Kidney (tissue), 14 donors: Measurements from ENCODE around the gene GALNT9. TPM values are rescaled to one million over a fixed set of nuclear protein-coding genes. Genes with fewer than 3 reads are reported as not detected.
A peak's percentile ranks its signal among the peaks of the same experiment; 100 is the strongest.

Experiments
- DNase-seq, 5 donors: peaks; one replicate each; pipeline ENCODE4 v3.0.0-alpha.2; 2013 to 2020
- FAIRE-seq: peaks from 2 replicates; lab custom pipeline; 2012; peaks lifted over from hg19 to GRCh38; lab: Jason Lieb, UNC
- H3K27ac ChIP-seq, 2 donors: one replicate each; pipeline ENCODE4 v1.7.0; 2013; ENCODE audit warnings: low read depth in 2 of 2, low read length in 2 of 2, inconsistent platforms in 1 of 2
- H3K27me3 ChIP-seq: one replicate; pipeline ENCODE4 v1.7.1; 2013; ENCODE audit warnings: low read length, inconsistent platforms; ENCODE audit not compliant: control insufficient read depth, insufficient read depth
- H3K36me3 ChIP-seq, 3 donors: one replicate each; pipeline versions ENCODE4 v1.7.0 to v1.7.1; 2013; ENCODE audit warnings: low read length in 3 of 3, control low read depth in 1 of 3, inconsistent platforms in 1 of 3; ENCODE audit not compliant: insufficient read depth in 3 of 3, control insufficient read depth in 2 of 3
- H3K4me1 ChIP-seq, 3 donors: one replicate each; pipeline versions ENCODE4 v1.7.0 to v1.7.1; 2013; ENCODE audit warnings: low read length in 3 of 3, inconsistent platforms in 1 of 3, low read depth in 1 of 3; ENCODE audit not compliant: control insufficient read depth in 2 of 3, insufficient read depth in 2 of 3
- H3K4me3 ChIP-seq, 3 donors: one replicate each; pipeline versions ENCODE4 v1.7.0 to v1.8.1; 2013; ENCODE audit warnings: low read length in 3 of 3, control low read depth in 1 of 3, inconsistent platforms in 1 of 3
- H3K9ac ChIP-seq, 3 donors: one replicate each; pipeline versions ENCODE4 v1.7.0 to v1.7.1; 2013; ENCODE audit warnings: low read length in 3 of 3, control low read depth in 1 of 3, inconsistent platforms in 1 of 3
- H3K9me3 ChIP-seq, 3 donors: one replicate each; pipeline versions ENCODE4 v1.7.0 to v1.7.1; 2013; ENCODE audit warnings: low read length in 3 of 3, control low read depth in 1 of 3, inconsistent platforms in 1 of 3; ENCODE audit not compliant: control insufficient read depth in 2 of 3, insufficient read depth in 1 of 3
- CTCF ChIP-seq: IDR thresholded peaks from 3 replicates; pipeline ENCODE4 v1.5.1; 2012; ENCODE audit warnings: mild to moderate bottlenecking, moderate library complexity, borderline replicate concordance; ENCODE audit not compliant: insufficient read depth; ENCODE audit errors: extremely low read depth
- intact Hi-C: fragments of 100-400 bp; cut with DNase I; formaldehyde crosslinking; loops from one replicate; pipeline ENCODE4 v1.11.1; 2022
- polyA plus RNA-seq: library from polyadenylated mRNA; stranded (reverse); fragments of 350-450 nt; fragmentation: Illumina TruSeq; extraction: RNeasy Lipid Tissue Mini Kit (QIAGEN cat#74804); gene quantifications from one replicate; pipeline ENCODE4 v1.2.3, GENCODE V29; 2014; ENCODE audit warnings: low read depth, low replicate concordance; ENCODE audit not compliant: insufficient read depth
- total RNA-seq: library from RNA; stranded (reverse); fragmentation: NEBNext Ultra II Directional; extraction: Animal tissue kit (Norgen Biotek cat#: 25700); gene quantifications from one replicate; pipeline ENCODE4 v1.2.1, GENCODE V29; 2021
- donor health status: control.
- donor health status: control.
- donor health status: control.
- donor health status: control.
- donor health status: control.
- donor health status: DM: yes; HTN: yes; CAD: no.
- donor health status: Normal renal cell carcinoma (clear cell type).

GALNT9 gene
- total and polyA plus RNA-seq, 2 donors from 2014 or later: 4.8 to 20.7 TPM

- intact Hi-C loops: no loop called here
- no peak for TF ChIP-seq CTCF
- FAIRE-seq (no peak), DNase-seq (peak in 1 of 5 donors; percentile 55)
- H3K4me3 ChIP-seq: no peak overlapping the region
- H3K36me3 ChIP-seq: no peaks in the 10 kb centered on the region
- H3K27me3 ChIP-seq: peaks cover 3% of the 10 kb centered on the region
- H3K9me3 ChIP-seq: no peaks in the 10 kb centered on the region
- no peak overlapping the region for H3K9ac ChIP-seq
- peaks cover 0 to 2% (median 0%) of the 10 kb centered on the region in 3 donors for H3K4me1 ChIP-seq
- H3K27ac ChIP-seq: no peak overlapping the region
Measured at GRCh38 chr12:132179431-132180362, 149.7 kb downstream of the GALNT9 start.

GRCh38 chr12:132178801-132179401 lies 150.5 kb downstream of the GALNT9 start:
- FAIRE-seq (no peak), DNase-seq (peak; percentile 63 to 72 (median 68))
- Histone ChIP-seq H3K27me3 (peaks cover 3% of the 10 kb centered on the region), H3K27ac (no peak overlapping the region), H3K9ac (no peak overlapping the region), H3K4me3 (no peak overlapping the region), H3K4me1 (peaks cover 0 to 2% (median 0%) of the 10 kb centered on the region in 3 donors), H3K9me3 (no peaks in the 10 kb centered on the region), H3K36me3 (no peaks in the 10 kb centered on the region)
- no peak for TF ChIP-seq CTCF
- intact Hi-C loops: no loop called here

GRCh38 chr12:132178316-132178715 lies 151.1 kb downstream of the GALNT9 start:
- peaks cover 0 to 2% (median 0%) of the 10 kb centered on the region in 3 donors for H3K4me1 ChIP-seq
- peaks cover 3% of the 10 kb centered on the region for H3K27me3 ChIP-seq
- TF ChIP-seq CTCF: no peak
- no peak overlapping the region for H3K9ac ChIP-seq
- H3K4me3 ChIP-seq: no peak overlapping the region
- intact Hi-C loops: no loop called here
- FAIRE-seq: no peak
- H3K36me3 ChIP-seq: no peaks in the 10 kb centered on the region
- H3K27ac ChIP-seq: no peak overlapping the region
- no peaks in the 10 kb centered on the region for H3K9me3 ChIP-seq
- peak in 4 of 5 donors; percentile 22 to 83 (median 56) for DNase-seq
